Measurements from ENCODE around the gene CSK.
"Not testable (repeated sequence)": the region's sequence is repeated elsewhere in the genome, so short reads cannot be mapped to it uniquely, and the experiment has no call there.

CSK gene

DNA sequence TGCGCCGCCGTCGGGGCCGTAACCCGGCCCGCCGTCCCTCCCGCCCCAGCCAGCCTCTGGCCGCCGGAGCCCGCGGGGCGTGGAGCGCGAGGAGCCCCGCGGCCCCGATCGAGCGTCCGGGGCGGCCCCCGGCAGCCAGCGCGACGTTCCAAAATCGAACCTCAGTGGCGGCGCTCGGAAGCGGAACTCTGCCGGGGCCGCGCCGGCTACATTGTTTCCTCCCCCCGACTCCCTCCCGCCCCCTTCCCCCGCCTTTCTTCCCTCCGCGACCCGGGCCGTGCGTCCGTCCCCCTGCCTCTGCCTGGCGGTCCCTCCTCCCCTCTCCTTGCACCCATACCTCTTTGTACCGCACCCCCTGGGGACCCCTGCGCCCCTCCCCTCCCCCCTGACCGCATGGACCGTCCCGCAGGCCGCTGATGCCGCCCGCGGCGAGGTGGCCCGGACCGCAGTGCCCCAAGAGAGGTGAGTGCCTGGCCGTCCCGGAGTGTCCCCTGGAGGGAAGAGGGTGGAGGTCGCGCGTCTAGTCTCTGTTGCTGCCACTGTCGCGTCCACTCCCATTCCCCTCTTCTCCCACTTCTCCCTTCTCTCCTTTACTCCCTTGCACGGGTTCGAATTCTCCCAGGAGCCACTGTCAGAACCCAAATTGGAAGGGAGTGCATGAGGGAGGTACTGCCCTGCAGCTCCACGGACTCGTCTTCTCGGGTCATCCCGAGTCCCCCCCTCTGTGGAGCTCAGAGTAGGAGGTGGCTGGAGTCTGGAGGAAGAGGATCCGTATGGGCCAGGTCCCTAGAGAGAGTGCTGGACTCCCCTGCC lies 585 bp downstream of the CSK start:
- TF ChIP-seq, protein P1, sequence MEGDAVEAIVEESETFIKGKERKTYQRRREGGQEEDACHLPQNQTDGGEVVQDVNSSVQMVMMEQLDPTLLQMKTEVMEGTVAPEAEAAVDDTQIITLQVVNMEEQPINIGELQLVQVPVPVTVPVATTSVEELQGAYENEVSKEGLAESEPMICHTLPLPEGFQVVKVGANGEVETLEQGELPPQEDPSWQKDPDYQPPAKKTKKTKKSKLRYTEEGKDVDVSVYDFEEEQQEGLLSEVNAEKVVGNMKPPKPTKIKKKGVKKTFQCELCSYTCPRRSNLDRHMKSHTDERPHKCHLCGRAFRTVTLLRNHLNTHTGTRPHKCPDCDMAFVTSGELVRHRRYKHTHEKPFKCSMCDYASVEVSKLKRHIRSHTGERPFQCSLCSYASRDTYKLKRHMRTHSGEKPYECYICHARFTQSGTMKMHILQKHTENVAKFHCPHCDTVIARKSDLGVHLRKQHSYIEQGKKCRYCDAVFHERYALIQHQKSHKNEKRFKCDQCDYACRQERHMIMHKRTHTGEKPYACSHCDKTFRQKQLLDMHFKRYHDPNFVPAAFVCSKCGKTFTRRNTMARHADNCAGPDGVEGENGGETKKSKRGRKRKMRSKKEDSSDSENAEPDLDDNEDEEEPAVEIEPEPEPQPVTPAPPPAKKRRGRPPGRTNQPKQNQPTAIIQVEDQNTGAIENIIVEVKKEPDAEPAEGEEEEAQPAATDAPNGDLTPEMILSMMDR (IDR thresholded peaks at IDR 0.05; ENCODE audit: control insufficient read depth, insufficient read depth, low read depth, low read length, missing control alignments) = no peak
- peak overlapping the region; percentile 65 for H3K4me3 ChIP-seq (ENCODE audit: control insufficient read depth, low read depth, low read length)
- DNase-seq (ENCODE audit: low read depth) = no peak

DNA sequence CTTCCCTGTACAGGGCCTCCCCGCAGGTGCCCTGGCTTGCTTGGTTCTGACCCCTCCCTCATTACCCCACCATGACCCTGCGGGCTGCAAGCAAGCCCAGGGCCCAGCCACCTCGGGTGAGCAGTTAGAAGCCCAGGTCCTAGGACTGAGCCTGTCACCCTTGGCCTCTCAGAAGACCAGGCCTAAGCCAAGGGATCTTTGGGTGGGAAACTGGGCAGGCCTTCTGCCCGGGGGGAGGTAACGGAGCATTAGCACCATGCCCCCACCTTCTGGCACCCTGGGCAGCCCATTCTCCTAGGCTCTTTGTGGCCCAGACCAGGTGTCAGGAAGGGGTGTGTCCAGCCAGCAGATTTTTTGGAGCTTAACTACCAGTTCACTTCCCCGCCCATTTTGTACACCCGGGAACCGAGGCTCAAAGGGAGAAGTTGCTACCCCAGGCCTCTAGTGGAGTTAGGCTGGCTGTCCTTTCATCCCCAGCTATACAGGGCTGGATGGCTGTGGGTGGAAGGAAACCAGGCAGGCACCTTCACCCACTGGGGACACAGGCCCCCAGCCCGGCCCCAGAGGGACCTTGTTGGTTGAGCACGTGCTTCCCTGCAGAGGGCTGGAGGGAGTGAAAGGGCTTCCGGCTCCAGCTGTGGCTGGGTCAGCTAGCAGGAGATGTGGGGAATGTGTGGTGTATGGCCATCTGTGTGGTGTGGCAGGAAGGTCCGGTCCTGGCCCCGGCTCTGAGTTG lies 1.4 kb downstream of the CSK start:
- peak overlapping the region; percentile 65 for H3K4me3 ChIP-seq (ENCODE audit: control insufficient read depth, low read depth, low read length)
- no peak for DNase-seq (ENCODE audit: low read depth)
- TF ChIP-seq, protein P1 (IDR thresholded peaks at IDR 0.05; ENCODE audit: control insufficient read depth, insufficient read depth, low read depth, low read length, missing control alignments) = no peak

DNA sequence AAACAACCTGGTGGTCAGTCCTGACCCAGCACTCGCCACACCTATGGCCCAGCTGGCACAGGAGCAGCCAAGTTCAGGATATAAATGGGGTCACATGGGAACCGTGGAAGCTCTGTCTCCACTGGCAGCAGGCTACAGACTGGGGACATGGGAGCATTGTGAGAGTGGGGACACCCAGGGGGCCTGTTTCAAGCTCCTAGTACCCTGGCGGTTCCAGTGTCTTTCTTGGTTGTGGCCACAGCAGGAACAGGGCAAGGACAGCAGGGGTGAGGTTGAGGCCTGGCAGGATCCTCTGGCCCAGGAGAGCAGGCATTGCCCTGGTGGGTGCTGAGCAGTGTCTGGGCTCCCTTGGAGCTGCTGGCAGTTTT lies 1.9 kb downstream of the CSK start:
- H3K4me3 ChIP-seq (ENCODE audit: control insufficient read depth, low read depth, low read length) = peak overlapping the region; percentile 65
- TF ChIP-seq, protein P1 (IDR thresholded peaks at IDR 0.05; ENCODE audit: control insufficient read depth, insufficient read depth, low read depth, low read length, missing control alignments) = no peak
- DNase-seq (ENCODE audit: low read depth) = no peak

DNA sequence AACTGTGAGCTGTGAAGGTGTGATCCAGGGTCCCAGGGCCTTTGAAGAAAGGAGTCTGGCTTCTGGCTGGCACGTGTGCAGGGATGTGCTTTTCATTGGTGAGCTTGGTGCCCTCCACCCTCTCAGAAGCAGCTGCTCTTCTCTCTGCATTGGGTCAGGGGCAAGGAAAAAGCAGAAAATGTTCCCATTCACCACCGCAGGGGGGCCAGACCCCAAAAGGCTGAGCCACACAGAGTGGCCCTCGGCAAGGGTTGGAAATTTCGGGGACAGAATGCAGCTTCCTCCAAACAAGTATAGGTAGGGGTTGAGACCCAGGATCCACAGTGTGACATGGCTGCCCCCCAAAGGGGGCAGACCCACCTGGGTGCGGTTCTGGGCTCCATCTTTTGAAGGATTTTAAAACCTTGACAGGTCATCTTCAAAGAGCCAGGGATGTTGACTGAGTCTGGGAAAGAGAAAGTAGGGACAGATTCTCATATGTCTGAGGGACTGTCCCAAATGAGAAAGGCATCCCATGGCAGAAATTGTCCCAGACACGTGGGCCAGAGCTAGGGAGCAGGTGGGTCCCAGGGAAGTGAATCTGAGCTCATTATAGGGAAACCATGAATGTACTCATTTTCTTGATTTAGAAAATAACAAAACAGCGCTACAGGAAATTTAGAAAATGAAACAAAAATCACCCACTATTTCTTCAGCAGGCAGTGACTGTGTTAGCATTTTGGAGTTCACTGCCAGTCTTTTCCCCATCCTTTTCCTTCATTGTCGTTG lies 2.7 kb downstream of the CSK start:
- no peak overlapping the region for H3K4me3 ChIP-seq (ENCODE audit: control insufficient read depth, low read depth, low read length)
- TF ChIP-seq, protein P1 (IDR thresholded peaks at IDR 0.05; ENCODE audit: control insufficient read depth, insufficient read depth, low read depth, low read length, missing control alignments) = no peak
- DNase-seq (ENCODE audit: low read depth) = no peak

DNA sequence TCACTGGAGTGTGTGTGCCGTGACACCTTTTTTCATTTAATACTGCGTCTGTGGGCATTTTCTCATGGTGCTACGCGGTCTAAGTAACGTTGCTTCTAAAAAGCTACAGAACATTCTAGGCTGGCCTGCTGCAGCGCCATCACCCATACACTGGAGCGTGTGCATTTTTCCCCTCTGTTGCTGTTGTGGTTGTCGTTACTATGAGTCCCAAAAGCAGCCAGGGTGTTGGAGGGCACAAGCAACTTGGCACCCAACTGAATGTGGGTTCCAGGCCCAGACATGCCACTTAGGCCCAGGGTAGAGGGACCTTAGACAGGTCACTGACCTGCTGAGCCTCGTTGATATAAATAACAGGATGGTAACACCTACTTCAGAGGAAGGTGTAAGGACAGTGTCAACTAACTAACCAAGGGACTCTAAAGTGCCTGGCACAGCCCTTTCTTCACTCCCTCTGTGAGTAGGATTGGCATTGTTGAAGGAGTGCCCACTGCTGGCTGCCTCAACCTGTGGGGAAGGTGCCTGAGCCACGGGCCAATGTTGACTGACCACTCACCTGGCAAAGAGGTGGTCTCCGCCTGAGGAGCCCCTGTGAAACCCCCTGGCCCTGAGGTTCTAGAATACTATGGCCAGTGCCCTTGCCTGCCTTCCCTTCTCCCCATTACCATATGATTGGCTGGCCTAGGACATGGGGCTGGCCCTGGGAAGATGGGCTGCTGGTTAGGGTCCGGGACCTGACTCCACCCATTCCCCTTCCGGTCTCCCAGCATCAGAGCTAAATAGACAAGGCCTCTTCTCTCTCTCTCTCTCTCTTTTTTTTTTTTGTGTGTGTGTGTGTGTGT lies 3.5 kb downstream of the CSK start:
- no peak overlapping the region for H3K4me3 ChIP-seq (ENCODE audit: control insufficient read depth, low read depth, low read length)
- DNase-seq (ENCODE audit: low read depth) = no peak
- TF ChIP-seq, protein P1 (IDR thresholded peaks at IDR 0.05; ENCODE audit: control insufficient read depth, insufficient read depth, low read depth, low read length, missing control alignments) = no peak

DNA sequence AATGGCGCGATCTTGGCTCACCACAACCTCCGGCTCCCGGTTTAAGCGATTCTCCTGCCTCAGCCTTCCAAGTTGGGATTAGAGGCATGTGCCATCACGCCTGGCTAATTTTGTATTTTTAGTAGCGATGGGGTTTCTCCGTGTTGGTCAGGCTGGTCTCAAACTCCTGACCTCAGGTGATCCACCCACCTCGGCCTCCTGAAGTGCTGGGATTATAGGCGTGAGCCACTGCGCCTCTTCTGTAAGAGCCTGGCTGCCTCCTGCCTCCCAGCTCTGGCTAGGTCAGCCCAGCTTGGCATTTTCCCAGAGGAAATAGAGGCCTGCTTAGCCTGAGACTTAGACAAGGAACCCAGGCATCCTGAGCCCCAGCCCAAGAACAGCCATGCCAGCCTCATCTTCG lies 4.2 kb downstream of the CSK start:
- H3K4me3 ChIP-seq (ENCODE audit: control insufficient read depth, low read depth, low read length); DNase-seq (ENCODE audit: low read depth): not testable (repeated sequence)
